H54 (cell line): Measurements from ENCODE around the gene PTPRO.

ENCODE experiments used
- DNase-seq: peaks from one replicate; pipeline ENCODE4 v3.0.0; 2011; ENCODE audit warnings: low spot score, mixed read lengths; ENCODE audit not compliant: insufficient read length
- FAIRE-seq: peaks from 3 replicates; lab custom pipeline; 2011; peaks lifted over from hg19 to GRCh38; lab: Jason Lieb, UNC
- POLR2A ChIP-seq: IDR thresholded peaks from 2 replicates; pipeline ENCODE4 v1.6.1; 2011; ENCODE audit warnings: low read depth, mild to moderate bottlenecking, low read length

The PTPRO gene

DNA sequence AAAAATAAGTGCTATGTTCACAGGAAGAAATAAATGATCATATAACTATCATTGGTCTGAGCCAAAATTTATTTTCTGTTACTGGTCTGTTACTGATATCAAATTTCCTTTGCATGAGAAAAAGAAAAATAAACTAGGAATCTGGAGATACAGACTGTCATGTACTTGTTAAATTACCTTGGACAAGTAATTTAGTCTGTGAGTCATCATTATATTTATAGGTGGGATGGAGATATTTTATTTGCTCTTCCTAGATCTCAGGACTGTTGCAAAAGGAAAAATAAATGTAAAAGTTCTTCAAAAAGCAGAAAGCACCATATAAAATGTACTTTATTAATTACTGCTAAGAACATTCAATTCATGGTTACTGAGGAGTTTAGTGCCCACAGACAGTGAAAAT, 174.4 kb downstream of the PTPRO start:
- FAIRE-seq (no peak), DNase-seq (no peak)
- no peak for TF ChIP-seq POLR2A

- DNase-seq (no peak), FAIRE-seq (no peak)
- TF ChIP-seq POLR2A: no peak
Measured at GRCh38 chr12:15497671-15498292, 175.5 kb downstream of the PTPRO start.

GRCh38 chr12:15502211-15502610, 179.9 kb downstream of the PTPRO start:
- DNase-seq (no peak), FAIRE-seq (no peak)
- no peak for TF ChIP-seq POLR2A

GRCh38 chr12:15505616-15506015, 183.3 kb downstream of the PTPRO start:
- no peak for TF ChIP-seq POLR2A

GRCh38 chr12:15515010-15515409, 192.7 kb downstream of the PTPRO start:
- TF ChIP-seq POLR2A: no peak
- DNase-seq: no peak
- no peak for FAIRE-seq

More at GRCh38 chr12:15505616-15506015, 183.3 kb downstream of the PTPRO start:
- no peak for DNase-seq
- FAIRE-seq: no peak

DNA sequence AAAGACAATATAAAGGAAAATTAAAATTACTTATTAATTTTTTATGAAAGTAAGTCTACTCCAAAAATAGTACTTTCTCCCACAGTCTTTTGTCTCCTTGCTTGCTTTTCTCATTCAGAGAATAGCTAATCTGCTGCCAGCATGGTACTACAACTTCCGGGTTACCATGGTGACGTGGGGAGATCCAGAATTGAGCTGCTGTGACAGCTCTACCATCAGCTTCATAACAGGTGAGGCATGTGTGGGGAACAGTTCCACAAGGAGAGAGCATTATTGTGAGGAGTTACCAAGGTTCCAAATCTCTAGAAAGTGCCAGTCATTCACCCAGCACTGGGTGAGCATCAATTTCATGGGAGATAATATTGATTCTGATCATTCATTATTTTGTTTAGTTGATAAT, 197.8 kb downstream of the PTPRO start:
- DNase-seq: no peak
- FAIRE-seq: no peak
- TF ChIP-seq POLR2A: no peak

GRCh38 chr12:15520844-15521243, 198.5 kb downstream of the PTPRO start:
- DNase-seq (no peak), FAIRE-seq (no peak)
- no peak for TF ChIP-seq POLR2A

DNA sequence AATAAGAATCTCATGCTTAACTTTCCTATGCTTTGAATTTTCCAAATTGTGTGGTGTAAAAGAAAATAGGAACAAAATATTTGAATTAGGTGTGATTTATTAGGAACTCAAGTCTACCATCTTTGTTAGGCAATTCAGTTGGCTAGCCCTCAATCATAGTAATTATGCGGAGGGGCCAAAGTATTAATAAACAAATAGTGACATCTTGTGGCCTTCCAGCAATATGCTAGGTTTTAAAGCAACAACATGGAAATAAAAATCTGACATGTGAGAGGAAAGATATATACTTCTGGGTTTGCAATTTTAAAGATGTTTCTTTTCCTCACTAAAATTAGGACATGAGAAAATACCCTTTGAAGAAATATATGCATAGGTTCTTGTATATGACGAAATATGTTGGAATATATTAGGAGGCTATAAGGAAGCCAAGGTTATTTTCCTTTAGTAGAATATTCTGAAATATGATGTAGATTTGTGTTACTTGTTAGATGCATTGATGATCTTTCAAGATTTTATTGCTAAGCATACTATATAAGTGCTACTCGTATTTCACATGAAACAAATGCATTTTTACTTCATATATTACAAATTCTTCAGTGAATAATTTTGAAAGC, 200.4 kb downstream of the PTPRO start:
- FAIRE-seq (peak; percentile 87), DNase-seq (no peak)
- no peak for TF ChIP-seq POLR2A

DNA sequence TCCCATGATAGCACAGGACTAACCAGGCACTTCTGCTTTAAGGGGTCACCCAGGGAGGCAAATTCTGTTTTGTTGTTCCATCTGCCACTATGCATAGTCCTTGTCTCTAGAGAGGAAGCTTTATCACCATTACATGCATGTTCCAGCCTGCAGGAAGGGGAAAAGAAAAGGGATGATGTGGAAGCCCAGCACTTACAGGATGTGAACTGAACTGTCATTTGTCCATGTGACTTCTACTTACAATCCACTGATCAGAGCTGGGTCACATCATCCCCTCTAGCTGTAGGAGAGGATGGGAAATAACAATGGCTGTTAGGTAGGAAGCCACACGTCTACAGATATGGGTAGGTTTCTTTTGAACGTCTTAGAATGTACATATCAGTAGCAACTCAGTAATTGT, 203.1 kb downstream of the PTPRO start:
- no peak for DNase-seq
- no peak for FAIRE-seq
- TF ChIP-seq POLR2A: no peak

- DNase-seq: no peak
- no peak for TF ChIP-seq POLR2A
- FAIRE-seq: no peak
Measured at GRCh38 chr12:15526033-15526432, 203.7 kb downstream of the PTPRO start.

- FAIRE-seq (peak; percentile 62), DNase-seq (no peak)
- no peak for TF ChIP-seq POLR2A
Measured at GRCh38 chr12:15527201-15528080, 205.1 kb downstream of the PTPRO start.

- no peak for DNase-seq
- TF ChIP-seq POLR2A: no peak
- FAIRE-seq: no peak
Measured at GRCh38 chr12:15528666-15529065, 206.4 kb downstream of the PTPRO start.

- DNase-seq (no peak), FAIRE-seq (no peak)
- TF ChIP-seq POLR2A: no peak
Measured at GRCh38 chr12:15530361-15530760, 208.1 kb downstream of the PTPRO start.

- TF ChIP-seq POLR2A: no peak
- peak; percentile 19 for DNase-seq
- FAIRE-seq: peak; percentile 98
Measured at GRCh38 chr12:15532364-15532977, 210.2 kb downstream of the PTPRO start.

DNA sequence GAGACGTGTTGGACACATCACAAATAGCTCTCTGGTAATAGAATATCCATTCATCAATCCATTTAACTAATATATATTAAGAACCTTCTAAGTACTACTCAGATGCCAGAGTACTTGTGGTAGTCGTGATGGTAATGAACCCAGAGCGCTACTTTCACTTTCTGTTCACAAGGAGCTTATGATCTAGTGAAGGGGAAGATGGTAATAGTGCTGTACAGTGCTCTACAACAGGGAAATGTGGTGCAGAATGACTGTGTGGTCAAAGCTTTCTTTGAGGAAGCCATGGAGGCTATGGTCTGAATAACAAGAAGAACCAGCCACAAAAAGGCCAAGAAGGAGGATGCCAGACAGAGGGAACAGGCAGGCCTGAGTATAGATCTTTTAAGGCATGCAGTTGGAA, 212.0 kb downstream of the PTPRO start:
- no peak for TF ChIP-seq POLR2A
- DNase-seq: no peak
- FAIRE-seq: peak; percentile 72
